ENCODE measurements around the gene TPPP2. TPM values are rescaled to one million over a fixed set of nuclear protein-coding genes. Genes with fewer than 3 reads are reported as not detected.

TPPP2 gene
- total and polyA plus RNA-seq, 4 experiments from 2014 or later = not detected

GRCh38 chr14:21025371-21026273, 4.4 kb upstream of the TPPP2 start:
- peak overlapping the region; percentile 16 to 93 (median 91) for H3K27ac Mint-ChIP-seq
- no peaks in the 10 kb centered on the region for H3K27me3 Mint-ChIP-seq
- Histone ChIP-seq H3K27me3 (ENCODE audit: insufficient read depth, low read length) (no peaks in the 10 kb centered on the region), H3K4me1 (ENCODE audit: insufficient read depth, low read length) (peaks cover 20% of the 10 kb centered on the region), H3K9me3 (ENCODE audit: control insufficient read depth in 1 of 2, low read length in 2 of 2) (no peaks in the 10 kb centered on the region), H3K36me3 (ENCODE audit: insufficient read depth, low read length) (no peaks in the 10 kb centered on the region), H3K27ac (ENCODE audit: low read depth, low read length) (peak overlapping the region; percentile 51), H3K4me3 (ENCODE audit: low read length in 2 of 2) (peak overlapping the region; percentile 23 to 77)
- ChIA-PET POLR2A (ENCODE audit: partially characterized antibody) (interaction anchor here (0.8 to 2.5 kb wide), 3 partner anchors 11 to 72 kb away, joined by 3 to 18 read pairs (median 3); no protein-coding TSS in a partner anchor), CTCF (ENCODE audit: partially characterized antibody) (interaction anchor here (1.1 to 2.6 kb wide), 4 partner anchors 10 to 79 kb away, joined by 3 to 34 read pairs (median 8); no protein-coding TSS in a partner anchor)
- DNase-seq = no peak
- peaks cover 12 to 33% (median 22%) of the 10 kb centered on the region in 4 donors for H3K4me1 Mint-ChIP-seq
- H3K9me3 Mint-ChIP-seq = peaks cover 0 to 2% (median 0%) of the 10 kb centered on the region in 8 donors
- H3K36me3 Mint-ChIP-seq = peaks cover 15% of the 10 kb centered on the region in 2 donors
- intact Hi-C loops (cut with micrococcal nuclease) = loop anchor here (2.0 kb wide), 1 partner anchor 67 kb away; no protein-coding TSS in a partner anchor
- H3K4me3 Mint-ChIP-seq = peak overlapping the region; percentile 83 to 95 (median 91)

GRCh38 chr14:21026274-21026987, 3.6 kb upstream of the TPPP2 start:
- Mint-ChIP-seq H3K4me1 (peaks cover 12 to 33% (median 22%) of the 10 kb centered on the region in 4 donors), H3K9me3 (peaks cover 0 to 2% (median 0%) of the 10 kb centered on the region in 8 donors), H3K4me3 (peak overlapping the region; percentile 39 to 91 (median 56)), H3K27me3 (no peaks in the 10 kb centered on the region), H3K36me3 (peaks cover 7 to 8% of the 10 kb centered on the region in 2 donors), H3K27ac (peak overlapping the region; percentile 16 to 78 (median 51))
- intact Hi-C loops (cut with micrococcal nuclease) = no loop called here
- Histone ChIP-seq H3K27ac (ENCODE audit: low read depth, low read length) (no peak overlapping the region), H3K36me3 (ENCODE audit: insufficient read depth, low read length) (no peaks in the 10 kb centered on the region), H3K4me3 (ENCODE audit: low read length in 2 of 2) (no peak overlapping the region), H3K9me3 (ENCODE audit: control insufficient read depth in 1 of 2, low read length in 2 of 2) (no peaks in the 10 kb centered on the region), H3K27me3 (ENCODE audit: insufficient read depth, low read length) (no peaks in the 10 kb centered on the region), H3K4me1 (ENCODE audit: insufficient read depth, low read length) (peaks cover 20% of the 10 kb centered on the region)
- ChIA-PET CTCF (ENCODE audit: partially characterized antibody) (interaction anchor here (1.4 to 1.6 kb wide), 2 partner anchors 11 to 66 kb away, joined by 5 to 12 read pairs; no protein-coding TSS in a partner anchor), POLR2A (ENCODE audit: partially characterized antibody) (interaction anchor here (0.8 kb wide), 1 partner anchor 71 kb away, joined by 3 read pairs; no protein-coding TSS in a partner anchor)
- DNase-seq = no peak

- Histone ChIP-seq H3K9me3 (ENCODE audit: control insufficient read depth in 1 of 2, low read length in 2 of 2) (no peaks in the 10 kb centered on the region), H3K36me3 (ENCODE audit: insufficient read depth, low read length) (no peaks in the 10 kb centered on the region), H3K4me1 (ENCODE audit: insufficient read depth, low read length) (peaks cover 20% of the 10 kb centered on the region), H3K4me3 (ENCODE audit: low read length in 2 of 2) (no peak overlapping the region), H3K27ac (ENCODE audit: low read depth, low read length) (no peak overlapping the region), H3K27me3 (ENCODE audit: insufficient read depth, low read length) (no peaks in the 10 kb centered on the region)
- H3K4me1 Mint-ChIP-seq = peaks cover 12 to 32% (median 22%) of the 10 kb centered on the region in 4 donors
- peak overlapping the region in 6 of 7 donors; percentile 4 to 78 (median 63) for H3K27ac Mint-ChIP-seq
- H3K9me3 Mint-ChIP-seq = peaks cover 0 to 2% (median 0%) of the 10 kb centered on the region in 8 donors
- intact Hi-C loops (cut with micrococcal nuclease) = no loop called here
- DNase-seq = no peak
- POLR2A ChIA-PET (ENCODE audit: partially characterized antibody) = no interaction called here
- H3K36me3 Mint-ChIP-seq = peaks cover 3 to 6% of the 10 kb centered on the region in 2 donors
- peak overlapping the region in 6 of 8 donors; percentile 1 to 76 (median 32) for H3K4me3 Mint-ChIP-seq
- H3K27me3 Mint-ChIP-seq = peaks cover 0 to 1% of the 10 kb centered on the region in 2 donors
- CTCF ChIA-PET (ENCODE audit: partially characterized antibody) = interaction anchor here (1.6 kb wide), 1 partner anchor 65 kb away, joined by 5 read pairs; no protein-coding TSS in a partner anchor
Observed at GRCh38 chr14:21026988-21027315, 3.1 kb upstream of the TPPP2 start.

- Mint-ChIP-seq H3K4me1 (peaks cover 0 to 5% (median 2%) of the 10 kb centered on the region in 4 donors), H3K27me3 (peaks cover 1 to 3% of the 10 kb centered on the region in 2 donors), H3K27ac (peak overlapping the region in 1 of 7 donors; percentile 60), H3K4me3 (no peak overlapping the region), H3K36me3 (no peaks in the 10 kb centered on the region), H3K9me3 (peaks cover 0 to 2% (median 0%) of the 10 kb centered on the region in 8 donors)
- CTCF ChIA-PET (ENCODE audit: partially characterized antibody) = interaction anchor here (10.7 kb wide), 1 partner anchor 15 kb away, joined by 138 read pairs; no protein-coding TSS in a partner anchor
- Histone ChIP-seq H3K27ac (ENCODE audit: low read depth, low read length) (no peak overlapping the region), H3K4me1 (ENCODE audit: insufficient read depth, low read length) (no peaks in the 10 kb centered on the region), H3K36me3 (ENCODE audit: insufficient read depth, low read length) (no peaks in the 10 kb centered on the region), H3K4me3 (ENCODE audit: low read length in 2 of 2) (no peak overlapping the region), H3K27me3 (ENCODE audit: insufficient read depth, low read length) (no peaks in the 10 kb centered on the region), H3K9me3 (ENCODE audit: control insufficient read depth in 1 of 2, low read length in 2 of 2) (no peaks in the 10 kb centered on the region)
- DNase-seq = no peak
- POLR2A ChIA-PET (ENCODE audit: partially characterized antibody) = interaction anchor here (1.1 kb wide), 1 partner anchor 9 kb away, joined by 3 read pairs; no protein-coding TSS in a partner anchor
- intact Hi-C loops (cut with micrococcal nuclease) = no loop called here
Observed at GRCh38 chr14:21030531-21030930, 514 bp downstream of the TPPP2 start.

GRCh38 chr14:21032326-21033132, 2.5 kb downstream of the TPPP2 start:
- intact Hi-C loops (cut with micrococcal nuclease) = no loop called here
- Histone ChIP-seq H3K27me3 (ENCODE audit: insufficient read depth, low read length) (no peaks in the 10 kb centered on the region), H3K4me3 (ENCODE audit: low read length in 2 of 2) (no peak overlapping the region), H3K9me3 (ENCODE audit: control insufficient read depth in 1 of 2, low read length in 2 of 2) (no peaks in the 10 kb centered on the region), H3K36me3 (ENCODE audit: insufficient read depth, low read length) (no peaks in the 10 kb centered on the region), H3K4me1 (ENCODE audit: insufficient read depth, low read length) (no peaks in the 10 kb centered on the region), H3K27ac (ENCODE audit: low read depth, low read length) (no peak overlapping the region)
- H3K27me3 Mint-ChIP-seq = peaks cover 1 to 3% of the 10 kb centered on the region in 2 donors
- ChIA-PET POLR2A (ENCODE audit: partially characterized antibody) (interaction anchor here (0.6 kb wide), 1 partner anchor 83 kb away, joined by 3 read pairs; no protein-coding TSS in a partner anchor), CTCF (ENCODE audit: partially characterized antibody) (interaction anchor here (1.4 to 10.7 kb wide), 7 partner anchors 8 to 72 kb away, joined by 3 to 138 read pairs (median 7); no protein-coding TSS in a partner anchor)
- H3K36me3 Mint-ChIP-seq = no peaks in the 10 kb centered on the region
- DNase-seq = no peak
- H3K4me3 Mint-ChIP-seq = no peak overlapping the region
- peaks cover 0 to 2% (median 0%) of the 10 kb centered on the region in 8 donors for H3K9me3 Mint-ChIP-seq
- H3K4me1 Mint-ChIP-seq = no peaks in the 10 kb centered on the region
- H3K27ac Mint-ChIP-seq = no peak overlapping the region

GRCh38 chr14:21033133-21033698, 3.2 kb downstream of the TPPP2 start:
- Histone ChIP-seq H3K9me3 (ENCODE audit: control insufficient read depth in 1 of 2, low read length in 2 of 2) (no peaks in the 10 kb centered on the region), H3K4me3 (ENCODE audit: low read length in 2 of 2) (no peak overlapping the region), H3K27ac (ENCODE audit: low read depth, low read length) (no peak overlapping the region), H3K4me1 (ENCODE audit: insufficient read depth, low read length) (no peaks in the 10 kb centered on the region), H3K27me3 (ENCODE audit: insufficient read depth, low read length) (no peaks in the 10 kb centered on the region), H3K36me3 (ENCODE audit: insufficient read depth, low read length) (no peaks in the 10 kb centered on the region)
- DNase-seq = no peak
- Mint-ChIP-seq H3K4me1 (no peaks in the 10 kb centered on the region), H3K9me3 (peaks cover 0 to 2% (median 0%) of the 10 kb centered on the region in 8 donors), H3K27me3 (peaks cover 1 to 3% of the 10 kb centered on the region in 2 donors), H3K36me3 (no peaks in the 10 kb centered on the region), H3K27ac (peak overlapping the region in 1 of 7 donors; percentile 74), H3K4me3 (no peak overlapping the region)
- ChIA-PET POLR2A (ENCODE audit: partially characterized antibody) (no interaction called here), CTCF (ENCODE audit: partially characterized antibody) (interaction anchor here (1.3 to 10.7 kb wide), 6 partner anchors 10 to 71 kb away, joined by 3 to 138 read pairs (median 8); no protein-coding TSS in a partner anchor)
- intact Hi-C loops (cut with micrococcal nuclease) = no loop called here
